ENCODE results near the gene TRAK1.

DNA sequence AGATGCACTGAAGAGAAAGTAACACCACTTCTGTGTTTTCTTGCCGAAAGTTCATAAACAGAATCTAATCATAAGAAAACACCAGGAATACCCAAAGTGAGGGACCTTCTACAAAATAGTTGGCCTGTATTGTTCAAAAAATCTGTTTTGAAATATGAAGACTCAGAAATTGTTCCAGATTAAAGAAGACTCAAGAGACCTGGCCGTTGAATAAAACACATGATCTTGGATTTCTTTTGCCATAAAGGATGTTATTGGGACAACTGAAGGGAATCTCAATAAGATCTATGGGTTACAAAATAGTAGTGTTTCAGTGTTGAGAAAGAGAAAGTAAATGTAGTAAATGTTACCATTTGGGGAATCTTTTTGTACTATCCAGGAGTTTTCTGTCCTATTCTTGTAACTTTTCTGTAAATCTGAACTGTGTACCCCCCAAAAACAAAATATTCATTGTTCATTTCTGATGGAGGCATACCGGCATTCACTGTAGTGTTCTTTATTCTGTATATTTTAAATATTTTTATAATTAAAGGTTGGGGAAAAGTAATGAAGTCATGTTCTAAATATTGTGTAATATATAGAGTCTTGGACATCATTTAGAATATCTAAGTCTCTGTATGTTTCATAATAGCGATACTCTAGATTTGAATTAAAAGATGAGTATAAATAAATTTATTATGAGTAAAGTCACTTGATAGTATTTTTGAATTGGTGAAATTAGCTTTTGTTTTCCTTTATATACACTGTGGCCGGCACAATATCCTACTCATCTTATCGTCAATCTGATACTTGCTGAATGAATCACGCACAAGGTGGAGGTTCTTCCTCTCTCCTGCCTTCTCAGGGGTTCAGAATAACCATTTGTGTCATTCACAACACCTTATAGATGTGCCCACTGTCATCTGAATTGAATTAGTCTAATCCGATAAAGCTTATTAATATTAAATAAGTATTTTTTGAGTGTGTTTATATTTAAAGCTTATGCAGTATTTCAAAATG, 66.7 kb downstream of the TRAK1 start:
- TF ChIP-seq, protein P1, sequence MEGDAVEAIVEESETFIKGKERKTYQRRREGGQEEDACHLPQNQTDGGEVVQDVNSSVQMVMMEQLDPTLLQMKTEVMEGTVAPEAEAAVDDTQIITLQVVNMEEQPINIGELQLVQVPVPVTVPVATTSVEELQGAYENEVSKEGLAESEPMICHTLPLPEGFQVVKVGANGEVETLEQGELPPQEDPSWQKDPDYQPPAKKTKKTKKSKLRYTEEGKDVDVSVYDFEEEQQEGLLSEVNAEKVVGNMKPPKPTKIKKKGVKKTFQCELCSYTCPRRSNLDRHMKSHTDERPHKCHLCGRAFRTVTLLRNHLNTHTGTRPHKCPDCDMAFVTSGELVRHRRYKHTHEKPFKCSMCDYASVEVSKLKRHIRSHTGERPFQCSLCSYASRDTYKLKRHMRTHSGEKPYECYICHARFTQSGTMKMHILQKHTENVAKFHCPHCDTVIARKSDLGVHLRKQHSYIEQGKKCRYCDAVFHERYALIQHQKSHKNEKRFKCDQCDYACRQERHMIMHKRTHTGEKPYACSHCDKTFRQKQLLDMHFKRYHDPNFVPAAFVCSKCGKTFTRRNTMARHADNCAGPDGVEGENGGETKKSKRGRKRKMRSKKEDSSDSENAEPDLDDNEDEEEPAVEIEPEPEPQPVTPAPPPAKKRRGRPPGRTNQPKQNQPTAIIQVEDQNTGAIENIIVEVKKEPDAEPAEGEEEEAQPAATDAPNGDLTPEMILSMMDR (optimal IDR thresholded peaks at IDR 0.05 in 1 of 3, IDR thresholded peaks at IDR 0.05 in 1 of 3, conservative IDR thresholded peaks at IDR 0.05 in 1 of 3; ENCODE audit: extremely low read depth in 1 of 3, insufficient read depth in 2 of 3, low read length in 3 of 3), result no peak
- TF ChIP-seq EZH2 (IDR thresholded peaks at IDR 0.05; ENCODE audit: low read length), result no peak
